ENCODE measurements around the gene LATS2. TPM values are rescaled to one million over a fixed set of nuclear protein-coding genes. Genes with fewer than 3 reads are reported as not detected.
"Not testable (repeated sequence)": the region's sequence is repeated elsewhere in the genome, so short reads cannot be mapped to it uniquely, and the experiment has no call there.

The LATS2 gene
- total and polyA plus RNA-seq, 3 donors from 2014 or later, result 35.6 to 40.2 (median 36.5) TPM

DNA sequence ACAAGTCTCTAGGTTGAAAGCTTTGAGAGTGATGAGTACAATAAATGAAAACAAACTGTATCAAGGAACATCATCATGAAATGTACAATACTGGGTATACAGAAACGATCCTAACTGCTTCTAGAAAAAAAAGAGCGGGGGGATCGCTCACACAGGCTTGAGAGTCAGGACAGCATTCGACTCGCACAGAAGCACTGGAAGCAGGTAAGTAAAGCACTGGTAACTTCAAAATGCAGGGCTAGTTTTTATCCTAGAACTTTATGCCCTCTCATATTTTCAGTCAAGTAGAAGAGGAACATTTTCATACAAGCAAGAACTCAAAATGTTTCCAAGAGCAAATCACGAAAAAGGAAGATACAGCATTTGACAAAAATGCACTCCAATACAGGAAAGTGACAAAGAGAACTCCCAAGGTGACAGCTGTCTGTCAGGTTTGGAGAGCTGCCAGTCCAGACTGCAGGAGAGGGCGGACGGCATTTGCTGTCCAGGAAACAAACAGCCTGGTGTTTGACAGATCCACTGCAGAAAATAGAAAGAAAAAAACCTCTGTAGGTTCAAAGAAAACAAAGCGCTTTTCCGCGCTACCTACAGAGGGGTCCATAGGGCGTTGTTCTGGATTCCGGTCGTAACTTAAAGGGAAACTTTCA lies 100.6 kb downstream of the LATS2 start:
- Histone ChIP-seq H3K36me3 (ENCODE audit: low read depth, missing control alignments) (no peaks in the 10 kb centered on the region), H3K9me3 (no peaks in the 10 kb centered on the region), H3K4me1 (no peaks in the 10 kb centered on the region), H3K4me3 (no peak overlapping the region), H3K27me3 (no peaks in the 10 kb centered on the region), H3K27ac (no peak overlapping the region)
- WGBS, 2 donors, result 15 to 33% methylated on average over 14 of the region's 14 CpGs
- TF ChIP-seq, protein P1, sequence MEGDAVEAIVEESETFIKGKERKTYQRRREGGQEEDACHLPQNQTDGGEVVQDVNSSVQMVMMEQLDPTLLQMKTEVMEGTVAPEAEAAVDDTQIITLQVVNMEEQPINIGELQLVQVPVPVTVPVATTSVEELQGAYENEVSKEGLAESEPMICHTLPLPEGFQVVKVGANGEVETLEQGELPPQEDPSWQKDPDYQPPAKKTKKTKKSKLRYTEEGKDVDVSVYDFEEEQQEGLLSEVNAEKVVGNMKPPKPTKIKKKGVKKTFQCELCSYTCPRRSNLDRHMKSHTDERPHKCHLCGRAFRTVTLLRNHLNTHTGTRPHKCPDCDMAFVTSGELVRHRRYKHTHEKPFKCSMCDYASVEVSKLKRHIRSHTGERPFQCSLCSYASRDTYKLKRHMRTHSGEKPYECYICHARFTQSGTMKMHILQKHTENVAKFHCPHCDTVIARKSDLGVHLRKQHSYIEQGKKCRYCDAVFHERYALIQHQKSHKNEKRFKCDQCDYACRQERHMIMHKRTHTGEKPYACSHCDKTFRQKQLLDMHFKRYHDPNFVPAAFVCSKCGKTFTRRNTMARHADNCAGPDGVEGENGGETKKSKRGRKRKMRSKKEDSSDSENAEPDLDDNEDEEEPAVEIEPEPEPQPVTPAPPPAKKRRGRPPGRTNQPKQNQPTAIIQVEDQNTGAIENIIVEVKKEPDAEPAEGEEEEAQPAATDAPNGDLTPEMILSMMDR (IDR thresholded peaks at IDR 0.05), result no peak
- no peak for TF ChIP-seq POLR2A (IDR thresholded peaks at IDR 0.05)
- intact Hi-C loops (cut with DNase I; ENCODE audit: low total_unique reads), result no loop called here
- DNase-seq, result no peak

DNA sequence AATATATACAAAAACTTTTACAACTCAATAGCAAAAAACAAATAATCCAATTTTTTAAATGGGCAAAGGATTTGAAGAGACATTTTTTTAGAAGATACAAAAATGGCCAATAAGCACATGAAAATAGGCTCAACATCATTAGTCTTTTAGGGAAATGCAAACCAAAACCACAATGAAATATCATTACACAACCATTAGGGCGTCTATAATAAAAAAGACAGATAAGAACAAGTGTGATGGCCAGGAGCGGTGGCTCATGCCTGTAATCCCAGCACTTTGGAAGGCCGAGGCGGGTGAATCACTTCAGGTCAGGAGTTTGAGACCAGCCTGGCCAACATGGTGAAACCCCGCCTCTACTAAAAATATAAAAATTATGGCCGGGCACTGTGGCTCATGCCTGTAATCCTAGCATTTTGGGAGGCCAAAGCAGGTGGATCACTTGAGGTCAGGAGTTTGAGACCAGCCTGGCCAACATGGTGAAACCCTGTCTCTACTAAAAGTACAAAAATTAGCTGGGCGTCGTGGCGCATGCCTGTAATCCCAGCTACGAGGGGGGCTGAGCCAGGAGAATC lies 104.3 kb downstream of the LATS2 start:
- H3K4me3 ChIP-seq; DNase-seq; H3K36me3 ChIP-seq (ENCODE audit: low read depth, missing control alignments); H3K27ac ChIP-seq; H3K4me1 ChIP-seq; intact Hi-C loops (cut with DNase I; ENCODE audit: low total_unique reads); H3K27me3 ChIP-seq; H3K9me3 ChIP-seq: not testable (repeated sequence)
- 94 to 95% methylated on average over 10 of the region's 10 CpGs for WGBS, 2 donors

DNA sequence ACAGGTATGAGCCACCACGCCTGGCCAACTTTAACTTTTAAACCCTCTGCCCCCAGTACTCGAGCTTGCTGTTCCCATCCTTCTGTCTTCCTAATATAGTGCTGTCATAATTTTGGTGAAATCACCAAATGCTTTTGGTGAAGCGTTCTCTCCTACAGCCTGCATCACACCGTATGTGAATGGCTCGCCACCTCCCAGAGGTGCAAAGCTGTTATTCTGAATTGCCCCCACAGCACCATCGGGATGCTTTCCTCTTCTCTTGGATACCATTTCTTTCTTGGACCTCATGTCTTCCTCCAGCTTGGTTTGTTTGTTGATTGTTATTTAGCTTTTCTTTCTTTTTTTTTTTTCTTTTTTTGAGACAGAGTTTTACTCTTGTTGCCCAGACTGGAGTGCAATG lies 105.9 kb downstream of the LATS2 start:
- intact Hi-C loops (cut with DNase I; ENCODE audit: low total_unique reads), result no loop called here
- WGBS, 2 donors, result 88 to 89% methylated on average over 6 of the region's 6 CpGs
- Histone ChIP-seq H3K9me3 (no peaks in the 10 kb centered on the region), H3K36me3 (ENCODE audit: low read depth, missing control alignments) (no peaks in the 10 kb centered on the region), H3K4me1 (no peaks in the 10 kb centered on the region), H3K4me3 (no peak overlapping the region), H3K27me3 (no peaks in the 10 kb centered on the region), H3K27ac (no peak overlapping the region)
- DNase-seq, result no peak
- TF ChIP-seq POLR2A (IDR thresholded peaks at IDR 0.05), result no peak
- TF ChIP-seq, protein P1 (IDR thresholded peaks at IDR 0.05), result no peak

DNA sequence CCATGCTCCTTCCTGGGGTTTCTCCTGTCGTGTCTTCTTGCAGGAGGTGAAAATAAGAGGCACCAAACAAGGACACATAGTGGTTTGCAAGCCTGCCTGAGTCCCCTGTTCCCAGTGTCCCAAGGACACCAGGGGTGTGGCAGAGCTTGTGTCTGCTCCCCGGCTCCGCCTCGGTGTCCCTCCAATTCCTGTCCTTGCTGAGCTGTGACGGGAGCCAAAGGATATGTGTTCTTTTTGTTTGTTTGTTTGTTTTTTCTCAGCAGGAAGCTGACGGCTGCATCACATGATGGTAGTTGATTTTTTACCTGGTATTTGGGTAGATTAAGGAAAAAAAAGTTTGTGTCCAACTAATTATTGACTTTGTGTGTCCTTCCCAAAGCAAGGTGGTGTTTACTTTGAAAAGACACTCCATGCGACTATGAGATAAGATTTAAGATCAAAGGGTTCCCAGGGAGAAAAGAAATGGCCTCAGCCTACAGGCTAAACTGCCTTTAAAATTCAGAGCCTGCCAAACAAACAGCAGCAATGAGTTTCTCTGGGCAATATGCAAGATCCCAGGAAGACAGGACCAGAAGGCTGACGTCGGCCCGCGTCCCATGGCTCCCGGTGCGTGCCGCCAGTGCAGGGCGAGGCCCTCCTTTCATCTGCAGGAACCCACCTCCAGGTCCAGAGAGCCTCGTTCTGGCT lies 108.0 kb downstream of the LATS2 start:
- no peaks in the 10 kb centered on the region for H3K36me3 ChIP-seq (ENCODE audit: low read depth, missing control alignments)
- no peak overlapping the region for H3K27ac ChIP-seq
- H3K4me1 ChIP-seq, result no peaks in the 10 kb centered on the region
- no peaks in the 10 kb centered on the region for H3K27me3 ChIP-seq
- H3K9me3 ChIP-seq, result no peaks in the 10 kb centered on the region
- DNase-seq, result no peak
- intact Hi-C loops (cut with DNase I; ENCODE audit: low total_unique reads), result no loop called here
- TF ChIP-seq, protein P1 (IDR thresholded peaks at IDR 0.05), result no peak
- no peak for TF ChIP-seq POLR2A (IDR thresholded peaks at IDR 0.05)
- 78 to 80% methylated on average over 16 of the region's 16 CpGs for WGBS, 2 donors
- no peak overlapping the region for H3K4me3 ChIP-seq

DNA sequence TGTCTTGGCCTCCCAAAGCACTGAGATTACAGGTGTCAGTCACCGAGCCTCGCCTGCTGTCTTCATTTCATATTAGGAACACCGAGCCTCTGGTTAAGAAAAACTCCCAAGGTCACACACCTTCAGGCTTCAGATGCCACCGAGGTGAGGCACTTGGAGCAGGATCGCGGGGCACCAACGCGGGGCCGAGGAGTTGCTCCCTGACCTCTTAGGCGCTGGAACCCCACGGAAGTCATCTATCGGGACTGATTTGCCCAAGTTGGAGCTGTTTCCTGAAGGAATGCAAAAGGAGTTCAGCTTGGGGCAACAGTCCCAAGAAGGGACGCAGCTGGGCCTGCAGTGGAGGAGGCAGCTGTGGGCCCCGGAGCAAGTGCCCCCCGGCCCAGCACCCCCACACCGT lies 108.5 kb downstream of the LATS2 start:
- intact Hi-C loops (cut with DNase I; ENCODE audit: low total_unique reads), result no loop called here
- no peaks in the 10 kb centered on the region for H3K9me3 ChIP-seq
- H3K36me3 ChIP-seq (ENCODE audit: low read depth, missing control alignments), result no peaks in the 10 kb centered on the region
- H3K27me3 ChIP-seq, result no peaks in the 10 kb centered on the region
- H3K4me3 ChIP-seq, result no peak overlapping the region
- H3K27ac ChIP-seq, result no peak overlapping the region
- no peak for DNase-seq
- WGBS, 2 donors, result 83 to 84% methylated on average over 13 to 16 of the region's 16 CpGs
- no peaks in the 10 kb centered on the region for H3K4me1 ChIP-seq
- no peak for TF ChIP-seq POLR2A (IDR thresholded peaks at IDR 0.05)
- TF ChIP-seq, protein P1 (IDR thresholded peaks at IDR 0.05), result no peak

- intact Hi-C loops (cut with DNase I; ENCODE audit: low total_unique reads), result loop anchor here (10.0 kb wide), 1 partner anchor 187 kb away; no protein-coding TSS in a partner anchor
- WGBS, 2 donors, result 84 to 87% methylated on average over 3 of the region's 3 CpGs
- not testable (repeated sequence) for H3K4me3 ChIP-seq; H3K4me1 ChIP-seq; H3K36me3 ChIP-seq (ENCODE audit: low read depth, missing control alignments); H3K27ac ChIP-seq; H3K27me3 ChIP-seq; H3K9me3 ChIP-seq; DNase-seq
Measured at GRCh38 chr13:20948001-20948400, 113.4 kb downstream of the LATS2 start.

Measured in testis (tissue), 3 donors.